HG03457 (cell line): ENCODE measurements around the gene TMOD4.

Source experiments
- ATAC-seq: cut with Tn5 transposase; IDR thresholded peaks from one replicate; pipeline ENCODE4 v1.9.1; 2021; ENCODE audit warnings: moderate number of reproducible peaks; ENCODE audit not compliant: unreplicated experiment

TMOD4 gene

GRCh38 chr1:151176514-151177045 is 799 bp upstream of the TMOD4 start:
- ATAC-seq: no peak

- ATAC-seq: no peak
These were observed 590 bp downstream of the TMOD4 start for GRCh38 chr1:151175041-151175741.

- no peak for ATAC-seq
These were observed 4.6 kb downstream of the TMOD4 start for GRCh38 chr1:151171190-151171589.

- no peak for ATAC-seq
These were observed 8.7 kb downstream of the TMOD4 start for GRCh38 chr1:151167116-151167515.

- ATAC-seq: no peak
These were observed 9.2 kb downstream of the TMOD4 start for GRCh38 chr1:151166505-151166956.

- peak; percentile 63 for ATAC-seq
These were observed 9.9 kb downstream of the TMOD4 start, which contains the start of the genes LYSMD1 and SCNM1 for GRCh38 chr1:151165738-151166504. TSS of gene LYSMD1 (minus strand) at chr1:151165902. CDS start at chr1:151165258, 644 bp downstream. TSS of gene SCNM1 (plus strand) at chr1:151166144. CDS start at chr1:151166153, 9 bp downstream.

GRCh38 chr1:151165281-151165737 is 10.5 kb downstream of the TMOD4 start:
- ATAC-seq: no peak

- no peak for ATAC-seq
These were observed 11.0 kb downstream of the TMOD4 start for GRCh38 chr1:151164732-151165280.

- no peak for ATAC-seq
These were observed 16.4 kb downstream of the TMOD4 start for GRCh38 chr1:151159373-151159772.

GRCh38 chr1:151158751-151159251 is 17.0 kb downstream of the TMOD4 start:
- ATAC-seq: no peak

- no peak for ATAC-seq
These were observed 17.5 kb downstream of the TMOD4 start for GRCh38 chr1:151158326-151158725.

GRCh38 chr1:151157067-151157531 is 18.7 kb downstream of the TMOD4 start:
- no peak for ATAC-seq

GRCh38 chr1:151156515-151156819 is 19.3 kb downstream of the TMOD4 start, which contains the start of gene TNFAIP8L2:
TSS of gene TNFAIP8L2 (plus strand) at chr1:151156649. CDS start at chr1:151158698, 2,049 bp downstream.
- peak; percentile 42 for ATAC-seq

GRCh38 chr1:151147665-151148064 is 28.1 kb downstream of the TMOD4 start:
- no peak for ATAC-seq

GRCh38 chr1:151147132-151147503 is 28.7 kb downstream of the TMOD4 start:
- no peak for ATAC-seq

GRCh38 chr1:151146412-151147131 is 29.2 kb downstream of the TMOD4 start, which contains the start of gene SEMA6C:
TSS of gene SEMA6C (minus strand) at chr1:151146631. CDS start at chr1:151142621, 4,010 bp downstream.
- ATAC-seq: peak; percentile 85

- ATAC-seq: no peak
These were observed 29.7 kb downstream of the TMOD4 start for GRCh38 chr1:151146072-151146411.

- no peak for ATAC-seq
These were observed 30.3 kb downstream of the TMOD4 start for GRCh38 chr1:151145304-151146071.

- ATAC-seq: no peak
These were observed 31.1 kb downstream of the TMOD4 start for GRCh38 chr1:151144474-151145303.
